ENCODE results near the gene AUTS2.

AUTS2 gene

GRCh38 chr7:70657989-70658632 is 1059.8 kb downstream of the AUTS2 start:
- no peak for DNase-seq

- no peak for DNase-seq
Measured at GRCh38 chr7:70659263-70659662, 1061.0 kb downstream of the AUTS2 start.

GRCh38 chr7:70660154-70660818 is 1062.0 kb downstream of the AUTS2 start:
- peak; percentile 28 for DNase-seq

- no peak for DNase-seq
Measured at GRCh38 chr7:70660819-70661191, 1062.5 kb downstream of the AUTS2 start.

- DNase-seq = no peak
Measured at GRCh38 chr7:70663680-70664079, 1065.4 kb downstream of the AUTS2 start.

- no peak for DNase-seq
Measured at GRCh38 chr7:70665997-70666396, 1067.7 kb downstream of the AUTS2 start.

- no peak for DNase-seq
Measured at GRCh38 chr7:70667406-70667805, 1069.1 kb downstream of the AUTS2 start.

GRCh38 chr7:70668606-70669358 is 1070.5 kb downstream of the AUTS2 start:
- no peak for DNase-seq

- no peak for DNase-seq
Measured at GRCh38 chr7:70669854-70670253, 1071.6 kb downstream of the AUTS2 start.

- no peak for DNase-seq
Measured at GRCh38 chr7:70670288-70670687, 1072.0 kb downstream of the AUTS2 start.

- no peak for DNase-seq
Measured at GRCh38 chr7:70673778-70674570, 1075.7 kb downstream of the AUTS2 start.

- no peak for DNase-seq
Measured at GRCh38 chr7:70674571-70675010, 1076.3 kb downstream of the AUTS2 start.

GRCh38 chr7:70676243-70676642 is 1078.0 kb downstream of the AUTS2 start:
- no peak for DNase-seq

GRCh38 chr7:70678621-70679251 is 1080.5 kb downstream of the AUTS2 start:
- DNase-seq = no peak

GRCh38 chr7:70679661-70680060 is 1081.4 kb downstream of the AUTS2 start:
- no peak for DNase-seq

GRCh38 chr7:70680306-70680705 is 1082.0 kb downstream of the AUTS2 start:
- no peak for DNase-seq

GRCh38 chr7:70680743-70681468 is 1082.6 kb downstream of the AUTS2 start:
- DNase-seq = no peak

- DNase-seq = no peak
Measured at GRCh38 chr7:70681469-70682350, 1083.4 kb downstream of the AUTS2 start.

GRCh38 chr7:70684173-70684572 is 1085.9 kb downstream of the AUTS2 start:
- no peak for DNase-seq

GRCh38 chr7:70693321-70693685 is 1095.0 kb downstream of the AUTS2 start:
- no peak for DNase-seq

All from effector CD4-positive, alpha-beta T cell (primary cell).